Heart left ventricle (tissue), 16 donors: ENCODE data around the gene ATG4A. TPM values are rescaled to one million over a fixed set of nuclear protein-coding genes. Genes with fewer than 3 reads are reported as not detected.
A peak's percentile ranks its signal among the peaks of the same experiment; 100 is the strongest.

Experiments
- ATAC-seq, 4 donors: fragments of 200-7000 bp; cut with Tn5 transposase; one replicate each; pipeline ENCODE4 v1.9.1; 2020 to 2022; ENCODE audit warnings: moderate library complexity in 4 of 4, mild to moderate bottlenecking in 3 of 4, moderate number of reproducible peaks in 1 of 4
- DNase-seq, 5 donors: peaks; one replicate each; pipeline ENCODE4 v3.0.0-alpha.2; 2020
- H3K27ac ChIP-seq, 12 donors: fragments of 200-600 bp; sonication (generic) in 4 of 12; one replicate each; pipeline versions ENCODE4 v1.5.0 to v1.8.0; 2016 to 2022; ENCODE audit warnings: mild to moderate bottlenecking in 2 of 12
- H3K27me3 ChIP-seq, 9 donors: fragments of 200-600 bp; sonication (generic) in 2 of 9; one replicate each; pipeline versions ENCODE4 v1.5.1 to v1.8.0; 2016 to 2022; ENCODE audit warnings: mild to moderate bottlenecking in 3 of 9
- H3K36me3 ChIP-seq, 9 donors: fragments of 200-600 bp; sonication (generic) in 2 of 9; one replicate each; pipeline versions ENCODE4 v1.5.0 to v1.8.0; 2018 to 2022; ENCODE audit warnings: mild to moderate bottlenecking in 2 of 9
- H3K4me1 ChIP-seq, 12 donors: fragments of 200-600 bp; sonication (generic) in 4 of 12; one replicate each; pipeline versions ENCODE4 v1.5.0 to v1.8.0; 2016 to 2022; ENCODE audit warnings: mild to moderate bottlenecking in 3 of 12
- H3K4me3 ChIP-seq, 12 donors: fragments of 200-600 bp; sonication (generic) in 4 of 12; one replicate each; pipeline versions ENCODE4 v1.5.0 to v1.8.0; 2017 to 2022; ENCODE audit warnings: mild to moderate bottlenecking in 9 of 12, moderate library complexity in 4 of 12
- H3K9me3 ChIP-seq, 12 donors: fragments of 200-600 bp; sonication (generic) in 4 of 12; one replicate each; pipeline versions ENCODE4 v1.5.0 to v1.8.0; 2016 to 2022; ENCODE audit warnings: mild to moderate bottlenecking in 1 of 12
- CTCF ChIP-seq, 12 donors: fragments of 200-600 bp; sonication (generic) in 4 of 12; IDR thresholded peaks; one replicate each; pipeline versions ENCODE4 v1.5.0 to v1.8.0; 2018 to 2022; ENCODE audit warnings: antibody characterized with exemption in 12 of 12, mild to moderate bottlenecking in 5 of 12
- POLR2A ChIP-seq, 2 donors: fragments of 450-650 bp; IDR thresholded peaks; one replicate each; pipeline ENCODE4 v1.6.1; 2017; ENCODE audit warnings: antibody characterized with exemption in 2 of 2, mild to moderate bottlenecking in 2 of 2, moderate library complexity in 2 of 2
- WGBS, 4 donors: extraction: QIAGEN DNeasy Blood & Tissue Kit in 2 of 4; methylation state at CpG; one replicate each; pipeline versions ENCODE4 v1.1.5 to v1.1.7; 2013 to 2018; 5-methylcytosine and 5-hydroxymethylcytosine counted together
- intact Hi-C, 10 donors: fragments of 100-400 bp; cut with DNase I; formaldehyde crosslinking; loops; one replicate each; pipeline versions ENCODE4 v1.11.1 to v1.14.2; 2022
- long read RNA-seq, 3 donors: library from polyadenylated mRNA; unstranded; transcript quantifications; one replicate each; pipeline ENCODE4 v2.0.0, GENCODE V29; 2020 to 2021
- polyA plus RNA-seq, 2 donors: library from polyadenylated mRNA; stranded (reverse); fragments of 200-250 nt; gene quantifications; one replicate each; pipeline ENCODE4 v1.2.3, GENCODE V29; 2013
- total RNA-seq, 9 donors: library from RNA; depleted of rRNA in 2 of 9; stranded (reverse); fragments of >200 nt in 2 of 9; fragmentation: NEBNext Ultra II Directional in 3 of 9; extraction: Animal tissue kit (Norgen Biotek cat#: 25700) in 3 of 9; gene quantifications; one replicate each; pipeline versions ENCODE4 v1.1.0 to v1.2.4, GENCODE V29; 2016 to 2023
- donor health status: ischemic (EF 13 %, LVEDD 7.1; RV severe dilation, severe dysfunction).
- donor health status: healthy with polysubstance abuse.
- donor health status: DM: no; HTN: yes; CAD: no.
- donor health status: DM: no; HTN: no; CAD: no.
- donor health status: ischemic (EF 25% LVEDD 6.9; RV normal size, moderate dysfunction).
- donor health status: ischemic (EF 25% LVEDD 5.7; RV mildly dilated, moderate dysfunction).
- donor health status: healthy.
- donor health status: DM: yes; HTN: yes; CAD: no.
- donor health status: ischemic (EF 35%, LVEDD 5.7; RV mildly dilated, moderate dysfunction).
- donor health status: nonischemic (EF 11% LVEDD 7.7; RV severe dilation, severe dysfunction).
- donor health status: DM: yes; HTN: yes; CAD: no.
- donor health status: PGD.
- donor health status: ischemic (EF 29% LVEDD 5.4; RV normal size, mild dysfunction).
- donor health status: nonischemic (EF 23%, LVEDD 6.1; RV moderate dilation, normal function).

ATG4A gene
- 10 to 100 TPM; 15.0 to 22.5 (median 18.0) TPM for total RNA-seq
- 10 to 100 TPM; 11.0 to 22.7 TPM for polyA plus RNA-seq
- long read RNA-seq, donor 1, transcript ATG4A-203 (13 exons, 2,315 nt): major isoform, 13 of 24 reads
- long read RNA-seq, donor 1, partial matches to known transcripts: 5 of 24 reads
- long read RNA-seq, donor 1, other reads (novel, unspliced or antisense): 4 of 24 reads
- long read RNA-seq, donor 2, transcript ATG4A-204 (14 exons, 2,501 nt): minor isoform, 14 of 113 reads
- long read RNA-seq, donor 2, transcript ATG4A-203 (13 exons, 2,315 nt): major isoform, 67 of 113 reads
- long read RNA-seq, donor 2, partial matches to known transcripts: 8 of 113 reads
- long read RNA-seq, donor 2, other reads (novel, unspliced or antisense): 24 of 113 reads
- long read RNA-seq, donor 3, transcript ATG4A-203 (13 exons, 2,315 nt): major isoform, 13 of 19 reads
- long read RNA-seq, donor 3, partial matches to known transcripts: 3 of 19 reads
- long read RNA-seq, donor 3, other reads (novel, unspliced or antisense): 1 of 19 reads

DNA sequence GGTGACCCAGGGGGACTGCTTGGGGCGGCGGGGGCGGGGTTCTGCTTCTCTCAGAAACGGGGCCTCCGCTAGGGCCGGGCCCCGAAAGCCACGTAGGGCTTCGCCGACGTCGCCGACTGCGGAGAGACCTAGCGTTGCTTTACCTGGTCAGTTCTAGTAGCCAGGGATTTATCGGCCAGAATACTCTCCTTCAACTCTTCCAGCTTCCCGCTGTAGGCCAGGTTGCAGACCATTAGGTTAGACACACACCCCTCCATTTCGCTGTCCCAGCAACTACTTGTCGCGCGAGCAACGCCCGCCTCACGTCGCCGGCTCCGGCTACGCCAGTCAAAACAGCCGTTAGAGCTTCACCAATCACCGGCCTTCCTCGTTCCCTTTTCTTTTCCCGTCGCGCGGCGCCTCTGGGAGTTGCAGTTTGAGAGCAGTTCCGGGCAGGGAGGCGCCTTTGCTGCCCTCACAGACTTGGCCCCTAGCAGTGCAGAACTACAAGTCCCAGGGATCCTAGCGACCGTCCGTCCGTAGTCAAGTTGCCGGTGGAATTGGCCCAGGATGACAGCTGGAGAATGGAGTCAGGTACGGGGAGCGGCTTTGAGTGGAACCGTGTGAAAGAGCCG, at the start of gene ATG4A, which contains the start of gene PSMD10:
TSS of gene ATG4A (plus strand) at position 515 of the 614 bp plus-strand sequence. CDS start at position 564, 49 bp downstream.
TSS of gene PSMD10 (minus strand) at position 279 of the 614 bp plus-strand sequence. CDS start at position 257, 22 bp downstream.
- Histone ChIP-seq H3K27ac (peak within 1 kb of the TSS; percentile 50 to 91 (median 85)), H3K27me3 (no peaks in the 10 kb centered on the region), H3K4me3 (peak within 1 kb of the TSS; percentile 50 to 92 (median 68)), H3K4me1 (peaks cover 0 to 25% (median 6%) of the 10 kb centered on the region in 12 donors), H3K9me3 (no peaks in the 10 kb centered on the region), H3K36me3 (peaks cover 0 to 23% (median 18%) of the 10 kb centered on the region in 9 donors)
- DNase-seq (peak; percentile 92 to 95 (median 94)), ATAC-seq (peak; percentile 98 to 99 (median 98))
- no peak for TF ChIP-seq CTCF (IDR thresholded peaks at IDR 0.05)
- TF ChIP-seq POLR2A (IDR thresholded peaks at IDR 0.05): peak in 1 of 2 donors; percentile 32
- WGBS, 4 donors: 0 to 26% (median 13%) methylated on average over 46 to 47 of the region's 47 CpGs
- intact Hi-C loops: loop anchor here in 3 of 10 donors (5.0 kb wide), 2 partner anchors 36 to 41 kb away; no protein-coding TSS in a partner anchor

GRCh38 chrX:108044554-108045256, 46.9 kb upstream of the ATG4A start, which contains the start of gene VSIG1:
VSIG1 (plus strand) TSS chrX:108045065; CDS start chrX:108045131, 66 bp downstream.
- TF ChIP-seq CTCF (IDR thresholded peaks at IDR 0.05) (no peak), POLR2A (IDR thresholded peaks at IDR 0.05) (no peak)
- H3K27ac ChIP-seq: no peak within 1 kb of the TSS
- DNase-seq (no peak), ATAC-seq (no peak)
- no peaks in the 10 kb centered on the region for H3K36me3 ChIP-seq
- H3K4me1 ChIP-seq: no peaks in the 10 kb centered on the region
- H3K4me3 ChIP-seq: no peak within 1 kb of the TSS
- WGBS, 4 donors: 63 to 87% (median 82%) methylated on average over 10 of the region's 10 CpGs
- peaks cover 0 to 32% (median 0%) of the 10 kb centered on the region in 9 donors for H3K27me3 ChIP-seq
- H3K9me3 ChIP-seq: no peaks in the 10 kb centered on the region
- intact Hi-C loops: no loop called here

DNA sequence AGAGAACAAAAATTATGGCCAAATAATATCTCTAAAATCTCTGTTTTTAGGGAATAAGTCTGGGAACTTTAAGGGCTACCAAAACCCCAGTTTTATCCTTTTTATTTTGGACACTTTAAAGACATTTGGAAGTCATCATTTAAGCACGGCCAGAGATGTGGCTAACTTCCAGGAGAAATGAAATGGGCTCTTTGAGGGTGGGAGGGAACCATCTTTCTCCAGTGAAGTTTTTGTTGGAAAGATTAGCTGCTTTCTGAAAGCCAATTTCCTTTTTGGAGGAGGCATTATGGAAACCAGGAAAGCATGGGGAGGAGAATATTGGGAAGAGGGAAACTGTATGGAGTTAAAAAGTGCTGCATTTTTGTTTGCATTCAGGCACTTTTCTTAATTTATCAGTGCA, 41.9 kb upstream of the ATG4A start:
- H3K4me1 ChIP-seq: peaks cover 0 to 6% (median 0%) of the 10 kb centered on the region in 12 donors
- TF ChIP-seq CTCF (IDR thresholded peaks at IDR 0.05) (no peak), POLR2A (IDR thresholded peaks at IDR 0.05) (no peak)
- H3K4me3 ChIP-seq: no peak overlapping the region
- H3K27ac ChIP-seq: no peak overlapping the region
- ATAC-seq: no peak
- intact Hi-C loops: no loop called here
- H3K27me3 ChIP-seq: peaks cover 0 to 24% (median 0%) of the 10 kb centered on the region in 9 donors
- no peak for DNase-seq
- H3K9me3 ChIP-seq: no peaks in the 10 kb centered on the region
- no peaks in the 10 kb centered on the region for H3K36me3 ChIP-seq
- WGBS, 4 donors: 34 to 60% (median 39%) methylated on average over 1 of the region's 1 CpG
